ENCODE results near the gene YES1.
"Not testable (repeated sequence)": the region's sequence is repeated elsewhere in the genome, so short reads cannot be mapped to it uniquely, and the experiment has no call there.

The YES1 gene

DNA sequence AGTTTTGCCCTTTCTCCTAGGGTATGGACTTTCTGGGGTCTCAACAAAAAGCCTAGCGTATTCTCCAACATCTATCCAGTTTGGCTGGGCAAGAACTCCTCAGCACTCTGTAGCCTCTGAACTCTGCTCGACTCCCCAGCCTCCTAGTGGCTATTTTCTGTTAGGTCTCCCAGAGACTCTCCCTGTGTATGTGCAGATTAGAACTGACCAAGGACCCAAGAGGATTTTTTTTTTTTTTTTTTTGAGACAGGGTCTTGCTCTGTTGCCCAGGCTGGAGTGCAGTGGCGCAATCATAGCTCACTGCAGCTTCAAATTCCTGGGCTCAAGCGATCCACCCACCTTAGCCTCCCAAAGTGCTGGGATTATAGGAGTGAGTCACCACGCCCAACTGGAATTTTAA, 81.9 kb downstream of the YES1 start:
- H3K4me1 ChIP-seq (ENCODE audit: control insufficient read depth, insufficient read depth, low read length); H3K9ac ChIP-seq (ENCODE audit: low read length); H3K4me3 ChIP-seq (ENCODE audit: low read length); H3K36me3 ChIP-seq (ENCODE audit: control insufficient read depth, insufficient read depth, low read length); H3K27me3 ChIP-seq (ENCODE audit: control insufficient read depth, insufficient read depth, low read length); H3K27ac ChIP-seq (ENCODE audit: low read depth, low read length): not testable (repeated sequence)

- H3K4me1 ChIP-seq (ENCODE audit: control insufficient read depth, insufficient read depth, low read length): no peaks in the 10 kb centered on the region
- H3K4me3 ChIP-seq (ENCODE audit: low read length): no peak overlapping the region
- H3K27ac ChIP-seq (ENCODE audit: low read depth, low read length): no peak overlapping the region
- no peak overlapping the region for H3K9ac ChIP-seq (ENCODE audit: low read length)
- no peaks in the 10 kb centered on the region for H3K36me3 ChIP-seq (ENCODE audit: control insufficient read depth, insufficient read depth, low read length)
- no peaks in the 10 kb centered on the region for H3K27me3 ChIP-seq (ENCODE audit: control insufficient read depth, insufficient read depth, low read length)
Measured at GRCh38 chr18:725646-726045, 86.4 kb downstream of the YES1 start.

DNA sequence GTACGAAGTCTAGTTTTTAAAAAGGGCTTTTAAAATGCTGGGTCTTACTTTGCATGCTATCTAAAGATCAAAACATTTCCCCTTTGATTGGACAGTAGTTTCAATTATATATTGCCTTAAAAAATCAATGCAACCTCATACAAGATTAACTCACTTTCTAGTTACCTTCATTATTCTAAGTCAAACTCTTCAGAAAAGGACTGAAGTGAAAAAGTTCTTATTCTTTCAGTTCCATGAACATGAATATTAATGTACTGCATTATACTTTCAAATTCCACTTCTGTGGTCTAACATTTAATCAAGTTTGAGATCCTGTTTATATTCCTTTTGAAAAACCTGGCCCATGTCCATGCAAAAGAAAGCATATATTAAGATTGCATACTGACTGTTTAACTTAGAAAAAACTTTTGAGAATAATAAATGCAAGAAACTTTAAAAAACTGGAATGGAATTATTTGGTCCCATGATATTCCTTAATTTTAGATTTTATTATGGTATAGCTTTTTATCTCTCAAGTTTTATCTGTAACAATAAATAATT, 88.4 kb downstream of the YES1 start:
- Histone ChIP-seq H3K9ac (ENCODE audit: low read length) (no peak overlapping the region), H3K4me1 (ENCODE audit: control insufficient read depth, insufficient read depth, low read length) (no peaks in the 10 kb centered on the region), H3K4me3 (ENCODE audit: low read length) (no peak overlapping the region), H3K27me3 (ENCODE audit: control insufficient read depth, insufficient read depth, low read length) (no peaks in the 10 kb centered on the region), H3K27ac (ENCODE audit: low read depth, low read length) (no peak overlapping the region), H3K36me3 (ENCODE audit: control insufficient read depth, insufficient read depth, low read length) (no peaks in the 10 kb centered on the region)

DNA sequence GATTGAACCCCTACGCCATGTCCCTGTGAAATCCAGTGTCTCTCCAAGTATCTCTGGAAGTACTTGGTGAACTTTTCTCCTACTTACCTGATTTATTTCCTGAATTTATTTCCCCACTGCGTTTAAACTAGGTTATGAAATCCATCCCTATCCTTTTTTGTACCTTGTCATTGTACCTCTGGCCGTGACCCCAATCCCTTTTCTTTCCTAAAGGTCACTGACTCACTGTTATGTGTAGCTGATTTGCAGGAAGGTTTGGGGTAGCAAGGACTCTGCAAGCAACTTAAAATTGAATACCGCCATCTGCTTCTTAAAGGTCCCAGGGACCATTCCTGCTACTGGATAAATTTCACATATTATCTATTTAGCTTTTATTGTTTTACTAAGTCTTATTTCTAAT, 95.0 kb downstream of the YES1 start:
- H3K36me3 ChIP-seq (ENCODE audit: control insufficient read depth, insufficient read depth, low read length): no peaks in the 10 kb centered on the region
- H3K4me3 ChIP-seq (ENCODE audit: low read length): no peak overlapping the region
- H3K27ac ChIP-seq (ENCODE audit: low read depth, low read length): no peak overlapping the region
- H3K9ac ChIP-seq (ENCODE audit: low read length): no peak overlapping the region
- H3K4me1 ChIP-seq (ENCODE audit: control insufficient read depth, insufficient read depth, low read length): no peaks in the 10 kb centered on the region
- no peaks in the 10 kb centered on the region for H3K27me3 ChIP-seq (ENCODE audit: control insufficient read depth, insufficient read depth, low read length)

DNA sequence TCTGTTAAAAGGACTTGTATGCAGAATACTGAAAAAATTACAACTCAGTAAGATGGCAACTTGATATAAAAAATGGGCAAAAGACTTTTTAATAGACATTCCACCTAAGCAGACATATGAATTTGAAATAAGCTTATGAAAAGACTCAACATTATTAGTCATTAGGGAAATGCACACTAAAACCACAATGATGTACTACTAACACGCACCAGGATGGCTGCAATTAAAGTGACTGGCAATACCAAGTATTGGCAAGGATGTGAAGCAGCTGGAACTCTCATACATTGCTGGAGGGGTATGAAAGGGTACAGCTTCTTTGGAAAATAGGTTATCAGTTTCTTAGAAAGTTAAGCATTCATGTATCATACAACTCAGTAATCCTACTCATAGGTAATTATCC, 96.4 kb downstream of the YES1 start:
- H3K27me3 ChIP-seq (ENCODE audit: control insufficient read depth, insufficient read depth, low read length): no peaks in the 10 kb centered on the region
- no peak overlapping the region for H3K4me3 ChIP-seq (ENCODE audit: low read length)
- no peak overlapping the region for H3K27ac ChIP-seq (ENCODE audit: low read depth, low read length)
- H3K4me1 ChIP-seq (ENCODE audit: control insufficient read depth, insufficient read depth, low read length): peaks cover 4% of the 10 kb centered on the region
- H3K9ac ChIP-seq (ENCODE audit: low read length): no peak overlapping the region
- H3K36me3 ChIP-seq (ENCODE audit: control insufficient read depth, insufficient read depth, low read length): no peaks in the 10 kb centered on the region

GRCh38 chr18:713135-713490, 98.9 kb downstream of the YES1 start:
- Histone ChIP-seq H3K9ac (ENCODE audit: low read length) (no peak overlapping the region), H3K4me3 (ENCODE audit: low read length) (peak overlapping the region; percentile 67), H3K27ac (ENCODE audit: low read depth, low read length) (no peak overlapping the region), H3K27me3 (ENCODE audit: control insufficient read depth, insufficient read depth, low read length) (no peaks in the 10 kb centered on the region), H3K4me1 (ENCODE audit: control insufficient read depth, insufficient read depth, low read length) (peaks cover 4% of the 10 kb centered on the region), H3K36me3 (ENCODE audit: control insufficient read depth, insufficient read depth, low read length) (no peaks in the 10 kb centered on the region)

GRCh38 chr18:712401-713134, 99.5 kb downstream of the YES1 start, which contains the start of gene ENOSF1:
ENOSF1 (minus strand) TSS chr18:712630; CDS start chr18:712587, 43 bp downstream.
- peak within 1 kb of the TSS; percentile 79 for H3K4me3 ChIP-seq (ENCODE audit: low read length)
- H3K4me1 ChIP-seq (ENCODE audit: control insufficient read depth, insufficient read depth, low read length): peaks cover 4% of the 10 kb centered on the region
- H3K36me3 ChIP-seq (ENCODE audit: control insufficient read depth, insufficient read depth, low read length): no peaks in the 10 kb centered on the region
- peak within 1 kb of the TSS; percentile 66 for H3K9ac ChIP-seq (ENCODE audit: low read length)
- peak within 1 kb of the TSS; percentile 51 for H3K27ac ChIP-seq (ENCODE audit: low read depth, low read length)
- H3K27me3 ChIP-seq (ENCODE audit: control insufficient read depth, insufficient read depth, low read length): no peaks in the 10 kb centered on the region

DNA sequence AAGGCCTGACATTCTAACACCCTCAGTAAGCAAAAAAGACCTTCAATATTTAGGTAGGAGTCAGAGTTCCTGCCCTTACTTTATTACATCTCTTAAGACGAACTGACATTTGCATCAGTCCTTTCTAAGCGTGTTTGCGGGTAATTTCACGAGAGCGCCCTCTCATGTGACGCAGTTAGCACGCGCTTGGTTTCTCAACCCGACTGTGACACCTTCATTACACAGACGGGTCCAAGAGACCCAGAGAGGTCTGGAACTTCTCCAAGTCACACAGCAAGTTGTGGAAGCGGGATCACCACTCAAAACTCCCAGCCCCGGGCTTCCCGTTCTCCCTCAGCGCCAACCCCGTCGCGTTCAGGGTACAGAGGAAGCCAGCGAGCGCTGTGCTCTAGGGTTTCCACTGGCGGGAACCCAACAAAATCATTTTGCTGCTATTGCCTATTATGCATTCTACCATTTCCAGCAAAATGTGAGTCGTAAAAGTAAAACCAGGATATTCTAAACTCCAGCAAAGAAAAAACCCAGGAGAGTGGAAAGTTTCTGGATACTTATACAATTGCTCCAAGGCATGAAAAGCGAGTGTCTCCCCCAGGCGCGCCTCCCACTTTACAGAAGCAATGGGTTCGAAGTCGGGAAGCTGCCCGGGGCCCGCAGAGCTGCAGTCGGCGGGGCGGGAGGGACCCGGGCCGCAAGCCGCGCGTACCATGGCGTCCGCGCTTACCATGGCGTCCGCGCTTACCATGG, 100.2 kb downstream of the YES1 start:
- Histone ChIP-seq H3K4me1 (ENCODE audit: control insufficient read depth, insufficient read depth, low read length) (peaks cover 4% of the 10 kb centered on the region), H3K9ac (ENCODE audit: low read length) (peak overlapping the region; percentile 66), H3K27me3 (ENCODE audit: control insufficient read depth, insufficient read depth, low read length) (no peaks in the 10 kb centered on the region), H3K36me3 (ENCODE audit: control insufficient read depth, insufficient read depth, low read length) (no peaks in the 10 kb centered on the region), H3K27ac (ENCODE audit: low read depth, low read length) (peak overlapping the region; percentile 51), H3K4me3 (ENCODE audit: low read length) (peak overlapping the region; percentile 79)

DNA sequence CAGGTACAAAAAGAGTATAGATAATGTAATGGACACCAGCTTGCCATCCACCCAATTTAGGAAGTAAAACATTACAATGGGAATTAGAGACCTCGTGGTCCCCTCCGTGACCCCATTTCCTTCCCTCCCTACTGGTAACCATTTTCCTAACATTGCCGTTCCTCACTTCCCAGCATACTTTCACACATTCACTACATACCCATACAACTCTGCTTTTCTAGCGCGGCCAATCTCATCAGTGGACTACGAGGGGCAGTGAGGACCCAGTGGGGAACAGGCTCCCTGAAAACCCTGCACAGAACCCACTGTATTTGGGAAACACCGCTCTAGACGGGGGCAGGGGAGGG, 100.8 kb downstream of the YES1 start:
- Histone ChIP-seq H3K27ac (ENCODE audit: low read depth, low read length) (peak overlapping the region; percentile 51), H3K4me3 (ENCODE audit: low read length) (peak overlapping the region; percentile 79), H3K4me1 (ENCODE audit: control insufficient read depth, insufficient read depth, low read length) (peaks cover 4% of the 10 kb centered on the region), H3K27me3 (ENCODE audit: control insufficient read depth, insufficient read depth, low read length) (no peaks in the 10 kb centered on the region), H3K36me3 (ENCODE audit: control insufficient read depth, insufficient read depth, low read length) (no peaks in the 10 kb centered on the region), H3K9ac (ENCODE audit: low read length) (peak overlapping the region; percentile 66)

- no peak overlapping the region for H3K9ac ChIP-seq (ENCODE audit: low read length)
- peak overlapping the region; percentile 79 for H3K4me3 ChIP-seq (ENCODE audit: low read length)
- no peaks in the 10 kb centered on the region for H3K27me3 ChIP-seq (ENCODE audit: control insufficient read depth, insufficient read depth, low read length)
Measured at GRCh38 chr18:710418-711300, 101.4 kb downstream of the YES1 start.

DNA sequence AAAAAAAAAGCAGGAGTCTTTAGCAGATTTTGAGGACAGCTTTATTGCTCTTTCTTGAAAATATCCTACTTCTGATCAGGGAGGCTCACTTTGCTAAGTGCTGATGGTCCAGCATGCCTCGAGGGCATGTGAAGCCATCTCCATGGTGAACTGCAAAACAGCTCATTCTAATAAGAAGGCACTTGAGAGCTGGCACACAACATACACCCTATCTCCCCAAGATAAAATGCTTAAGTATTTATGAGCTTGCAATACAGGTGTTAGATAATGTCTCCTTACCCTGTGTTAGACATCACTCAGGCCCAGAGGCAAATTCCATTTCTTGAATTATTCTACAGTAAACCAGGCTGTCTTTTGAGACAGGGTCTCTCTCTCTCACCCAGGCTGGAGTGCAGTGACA, 102.3 kb downstream of the YES1 start:
- Histone ChIP-seq H3K27ac (ENCODE audit: low read depth, low read length) (no peak overlapping the region), H3K9ac (ENCODE audit: low read length) (no peak overlapping the region), H3K36me3 (ENCODE audit: control insufficient read depth, insufficient read depth, low read length) (no peaks in the 10 kb centered on the region), H3K27me3 (ENCODE audit: control insufficient read depth, insufficient read depth, low read length) (no peaks in the 10 kb centered on the region), H3K4me1 (ENCODE audit: control insufficient read depth, insufficient read depth, low read length) (peaks cover 4% of the 10 kb centered on the region), H3K4me3 (ENCODE audit: low read length) (no peak overlapping the region)

More at GRCh38 chr18:710418-711300, 101.4 kb downstream of the YES1 start:
- Histone ChIP-seq H3K27ac (ENCODE audit: low read depth, low read length) (peak overlapping the region; percentile 51), H3K4me1 (ENCODE audit: control insufficient read depth, insufficient read depth, low read length) (peaks cover 4% of the 10 kb centered on the region), H3K36me3 (ENCODE audit: control insufficient read depth, insufficient read depth, low read length) (no peaks in the 10 kb centered on the region)

DNA sequence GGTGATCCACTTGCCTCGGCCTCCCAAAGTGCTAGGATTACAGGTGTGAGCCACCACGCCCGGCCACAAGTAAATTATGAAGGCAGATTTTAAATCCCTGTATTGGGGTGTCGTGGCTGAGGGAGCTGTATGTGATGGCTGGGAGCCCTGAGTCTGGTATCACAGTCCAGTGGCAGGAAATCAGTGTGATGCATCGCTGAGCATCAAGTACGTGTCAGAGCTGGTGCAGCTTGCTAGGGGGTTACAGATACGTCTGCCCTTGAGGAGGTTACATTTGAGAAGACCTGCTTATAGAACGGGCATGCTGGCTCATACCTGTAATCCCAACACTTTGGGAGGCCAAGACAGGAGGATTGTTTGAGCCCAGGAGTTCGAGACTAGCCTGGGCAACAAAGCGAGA, 103.9 kb downstream of the YES1 start:
- H3K36me3 ChIP-seq (ENCODE audit: control insufficient read depth, insufficient read depth, low read length): no peaks in the 10 kb centered on the region
- no peak overlapping the region for H3K9ac ChIP-seq (ENCODE audit: low read length)
- H3K4me3 ChIP-seq (ENCODE audit: low read length): no peak overlapping the region
- H3K27me3 ChIP-seq (ENCODE audit: control insufficient read depth, insufficient read depth, low read length): no peaks in the 10 kb centered on the region
- peaks cover 7% of the 10 kb centered on the region for H3K4me1 ChIP-seq (ENCODE audit: control insufficient read depth, insufficient read depth, low read length)
- H3K27ac ChIP-seq (ENCODE audit: low read depth, low read length): no peak overlapping the region

Measured in rectal smooth muscle tissue (tissue), 1 donor.